Putamen (tissue), 1 donor: ENCODE results near the gene NPIPB2.
"Not testable (repeated sequence)": the region's sequence is repeated elsewhere in the genome, so short reads cannot be mapped to it uniquely, and the experiment has no call there.

Experiments
- DNase-seq: peaks from one replicate; pipeline ENCODE4 v3.0.0-alpha.2; 2016; ENCODE audit warnings: low spot score

The NPIPB2 gene

DNA sequence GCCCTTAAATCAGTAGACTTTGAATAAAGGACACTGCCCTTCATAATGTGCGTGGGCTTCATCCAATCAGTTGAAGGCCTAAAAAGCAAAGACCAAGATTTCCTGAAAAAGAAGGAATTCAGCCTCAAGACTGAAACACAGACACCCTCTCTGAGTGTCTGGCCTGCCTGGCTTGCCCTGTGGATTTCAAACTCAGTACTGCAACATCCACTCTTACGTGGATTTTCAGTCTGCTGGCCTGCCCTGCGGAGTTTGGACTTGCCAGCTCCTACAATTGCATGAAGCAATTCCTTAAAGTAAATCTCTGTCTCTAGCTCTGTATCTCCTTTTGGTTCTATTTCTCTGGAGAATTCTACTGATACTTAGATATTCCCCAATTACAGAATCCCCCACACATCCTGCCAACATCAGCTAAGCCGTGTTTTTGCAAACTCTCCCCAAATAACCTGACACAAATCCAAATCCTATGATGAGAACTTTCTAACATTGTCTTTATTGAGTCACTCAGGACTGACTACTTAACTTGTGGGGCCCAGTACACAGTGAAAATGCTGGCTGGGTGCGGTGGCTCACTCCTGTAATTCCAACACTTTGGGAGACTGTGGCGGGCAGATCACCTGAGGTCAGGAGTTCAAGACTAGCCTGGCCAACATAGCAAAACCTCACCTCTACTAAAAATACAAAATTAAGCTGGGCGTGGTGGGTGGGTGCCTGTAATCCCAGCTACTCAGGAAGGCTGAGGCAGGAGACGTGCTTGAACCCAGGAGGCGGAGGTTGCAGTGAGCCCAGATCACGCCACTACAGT, 15.9 kb upstream of the NPIPB2 start:
- DNase-seq: no peak

DNA sequence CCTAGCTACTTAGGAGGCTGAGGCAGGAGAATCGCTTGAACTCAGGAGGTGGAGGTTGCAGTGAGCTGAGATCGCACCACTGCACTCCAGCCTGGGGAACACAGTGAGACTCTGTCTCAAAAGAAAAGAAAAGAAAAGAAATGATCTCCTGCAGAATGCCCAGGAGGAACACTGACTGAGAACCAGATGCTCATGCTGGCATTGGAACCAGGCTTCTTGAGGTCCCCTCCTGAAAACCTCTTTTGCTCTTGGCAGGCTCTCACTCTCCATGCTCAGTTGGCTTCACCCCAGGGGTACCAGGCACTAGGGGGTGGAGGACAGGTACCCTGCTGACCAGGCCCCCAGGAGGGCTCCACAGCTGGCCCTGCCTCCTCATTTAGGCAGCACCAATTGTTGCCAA, 14.7 kb upstream of the NPIPB2 start:
- no peak for DNase-seq

DNA sequence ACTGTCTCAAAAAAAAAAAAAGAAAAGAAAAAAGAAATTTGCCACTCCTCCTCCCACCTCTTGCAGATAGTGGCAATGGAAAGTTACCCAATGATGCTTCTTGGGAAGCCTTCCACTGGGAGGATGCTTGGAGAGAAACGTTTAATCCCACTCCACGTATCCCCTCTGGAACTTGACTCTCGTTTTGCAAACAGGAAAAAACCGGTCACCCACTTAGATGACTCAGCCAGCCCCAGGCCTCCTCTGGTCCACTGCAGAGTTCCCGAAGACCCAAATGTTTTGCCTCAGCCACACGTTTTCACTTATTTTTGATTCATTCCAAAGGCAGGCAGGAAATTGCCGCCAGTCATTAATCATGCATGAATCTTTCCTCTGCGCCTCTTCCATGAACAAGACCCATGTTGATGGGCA, 13.9 kb upstream of the NPIPB2 start:
- DNase-seq: no peak

DNA sequence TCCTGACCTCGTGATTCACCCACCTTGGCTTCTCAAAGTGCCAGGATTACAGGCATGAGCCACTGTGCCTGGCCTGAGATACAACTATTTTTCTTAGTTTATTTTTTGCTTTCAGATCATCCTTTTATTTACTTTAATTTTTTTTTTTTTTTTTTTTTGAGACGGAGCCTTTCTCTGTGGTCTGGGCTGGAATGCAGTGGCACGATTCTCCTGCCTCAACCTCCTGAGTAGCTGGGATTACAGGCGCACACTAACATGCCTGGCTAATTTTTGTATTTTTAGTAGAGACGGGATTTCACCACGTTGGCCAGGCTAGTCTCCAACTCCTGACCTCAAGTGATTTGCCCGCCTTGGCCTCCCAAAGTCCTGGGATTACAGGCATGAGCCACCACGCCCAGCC, 11.7 kb upstream of the NPIPB2 start:
- DNase-seq: not testable (repeated sequence)

DNA sequence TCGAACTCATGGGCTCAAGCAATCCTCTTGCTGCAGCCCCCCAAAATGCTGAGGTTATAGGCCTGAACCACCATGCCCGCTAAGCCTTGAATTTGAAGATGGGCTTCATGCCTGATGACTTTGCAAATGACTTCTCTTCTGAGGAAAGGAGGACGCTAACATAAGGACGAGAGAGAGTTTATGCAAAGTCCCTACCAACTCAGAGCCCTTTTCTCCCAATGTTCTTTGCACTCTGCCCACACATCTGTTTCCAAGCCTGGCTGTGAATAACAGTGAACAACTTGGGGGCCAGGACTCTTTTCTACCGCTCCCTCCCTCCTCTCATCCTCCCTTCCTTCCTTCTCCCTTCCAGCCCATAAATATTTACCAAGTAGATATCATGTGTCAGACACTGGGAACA, 8.5 kb upstream of the NPIPB2 start:
- no peak for DNase-seq

DNA sequence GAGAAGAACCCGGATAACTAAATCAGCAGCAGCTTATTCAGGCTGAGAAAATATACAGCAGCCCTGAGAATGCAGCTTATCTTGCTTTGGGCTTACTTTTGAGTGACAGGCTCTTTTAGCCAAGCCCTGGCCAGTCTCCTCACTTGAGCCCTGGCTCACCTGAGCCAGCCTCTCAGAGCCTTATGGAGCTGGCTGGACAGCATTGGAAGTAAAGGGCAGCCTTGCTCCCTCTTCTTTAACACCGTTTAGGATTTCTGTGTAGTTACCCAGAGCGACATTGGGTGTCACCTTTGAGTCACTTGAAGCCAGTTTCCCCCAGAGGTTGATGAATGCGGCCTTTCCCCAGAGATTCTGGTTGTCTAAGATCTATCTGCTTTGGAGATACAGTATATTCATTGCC, 7.7 kb upstream of the NPIPB2 start:
- DNase-seq: peak; percentile 55

DNA sequence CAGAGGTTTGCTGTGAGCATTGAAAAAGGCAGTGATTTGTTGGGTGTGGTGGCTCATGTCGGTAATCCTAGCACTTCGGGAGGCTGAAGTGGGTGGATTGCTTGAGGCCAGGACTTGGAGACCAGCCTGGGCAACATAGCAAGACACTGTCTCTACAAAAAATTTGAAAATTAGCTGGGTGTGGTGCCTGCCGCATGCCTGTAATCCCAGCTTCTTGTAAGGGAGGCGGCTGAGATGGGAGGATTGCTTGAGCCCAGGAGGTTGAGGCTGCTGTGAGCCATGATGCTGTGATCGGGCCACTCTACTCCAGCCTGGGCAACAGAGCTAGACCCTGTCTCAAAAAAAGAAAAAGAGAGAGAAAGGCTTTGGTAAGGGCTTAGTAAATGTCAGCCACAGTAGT, 7.0 kb upstream of the NPIPB2 start:
- no peak for DNase-seq

DNA sequence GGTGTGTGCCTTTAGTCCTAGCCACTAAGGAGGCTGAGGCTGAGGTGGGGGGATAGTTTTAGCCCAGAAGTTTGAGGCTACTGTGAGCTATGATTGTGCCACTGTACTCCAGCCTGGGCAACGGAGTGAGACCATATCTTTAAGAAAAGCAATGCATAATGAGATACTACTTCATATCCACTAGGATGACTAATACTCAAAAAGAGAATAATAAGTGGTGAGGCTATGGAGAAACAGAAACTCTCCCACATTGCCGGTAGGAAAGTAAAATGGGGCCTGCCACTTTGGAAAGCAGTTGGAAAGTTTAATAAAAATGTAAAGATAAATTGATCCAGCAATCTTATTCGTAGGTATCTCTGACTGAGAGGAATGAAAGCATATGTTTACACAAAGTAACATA, 4.6 kb upstream of the NPIPB2 start:
- no peak for DNase-seq

DNA sequence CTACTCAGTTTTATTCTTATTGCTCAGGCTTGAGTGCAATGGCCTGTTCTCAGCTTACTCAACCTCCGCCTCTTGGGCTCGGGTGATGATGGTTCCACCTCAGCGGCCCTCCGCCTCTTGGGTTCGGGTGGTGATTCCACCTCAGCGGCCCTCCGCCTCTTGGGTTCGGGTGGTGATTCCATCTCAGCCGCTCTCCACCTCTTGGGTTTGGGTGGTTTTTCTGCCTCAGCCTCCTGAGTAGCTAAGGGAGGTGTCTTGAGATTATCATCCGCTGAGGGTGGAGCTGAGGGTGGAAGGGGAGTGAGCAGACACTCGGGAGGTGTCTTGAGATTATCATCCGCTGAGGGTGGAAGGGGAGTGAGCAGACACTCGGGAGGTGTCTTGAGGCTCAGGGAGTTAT, 14.5 kb downstream of the NPIPB2 start:
- not testable (repeated sequence) for DNase-seq

DNA sequence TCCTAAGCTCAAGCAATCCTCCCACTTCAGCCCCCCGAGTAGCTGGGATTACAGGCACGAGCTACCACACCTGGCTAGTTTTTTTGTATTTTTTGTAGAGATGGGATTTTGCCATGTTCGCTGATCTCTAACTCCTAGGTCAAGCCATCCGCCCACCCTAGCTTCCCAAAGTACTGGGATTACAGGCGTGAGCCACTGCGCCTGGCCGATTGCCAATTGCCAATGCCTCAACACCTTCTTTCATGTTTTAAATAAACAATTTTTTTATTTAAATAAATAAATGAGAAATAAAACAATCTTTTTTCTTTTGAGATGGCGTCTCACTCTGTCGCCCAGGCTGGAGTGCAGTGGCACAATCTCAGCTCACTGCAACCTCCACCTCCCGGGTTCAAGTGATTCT, 17.8 kb downstream of the NPIPB2 start:
- not testable (repeated sequence) for DNase-seq

DNA sequence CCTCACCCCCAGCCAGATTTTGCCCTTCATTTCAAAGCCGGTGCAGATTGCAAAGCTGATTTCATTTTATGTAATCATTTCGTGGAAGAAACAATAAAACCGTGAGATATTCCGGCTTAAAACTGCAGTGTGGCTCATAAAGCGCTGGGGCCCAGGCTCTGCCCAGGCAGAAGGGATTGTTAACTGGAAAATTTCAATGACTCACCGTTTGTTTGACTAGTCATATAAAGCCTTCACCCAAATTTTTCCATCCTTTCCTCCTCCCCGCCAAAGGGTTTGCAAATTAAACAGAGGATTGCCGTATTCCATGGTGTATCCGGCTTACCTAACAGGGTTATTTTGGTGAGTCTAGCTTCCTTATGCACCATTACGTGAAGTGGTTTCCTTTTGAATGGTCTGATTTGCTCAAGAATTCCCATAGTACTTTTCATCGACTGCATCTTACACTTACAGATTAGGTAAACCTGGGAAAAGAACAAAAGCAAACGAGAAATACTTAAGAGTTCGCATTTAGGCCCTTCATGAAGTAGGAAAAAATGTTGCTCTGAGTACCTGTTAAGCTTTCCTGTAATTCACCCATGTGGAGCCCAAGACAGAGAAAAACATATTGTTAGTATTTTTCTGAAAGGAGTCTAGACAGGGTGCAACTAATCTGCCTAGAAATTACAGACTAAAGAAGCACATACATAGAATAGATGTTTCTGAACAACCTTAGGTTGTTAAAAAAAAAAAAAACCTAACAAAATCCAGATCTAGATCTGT, 25.1 kb downstream of the NPIPB2 start:
- DNase-seq: peak; percentile 39

DNA sequence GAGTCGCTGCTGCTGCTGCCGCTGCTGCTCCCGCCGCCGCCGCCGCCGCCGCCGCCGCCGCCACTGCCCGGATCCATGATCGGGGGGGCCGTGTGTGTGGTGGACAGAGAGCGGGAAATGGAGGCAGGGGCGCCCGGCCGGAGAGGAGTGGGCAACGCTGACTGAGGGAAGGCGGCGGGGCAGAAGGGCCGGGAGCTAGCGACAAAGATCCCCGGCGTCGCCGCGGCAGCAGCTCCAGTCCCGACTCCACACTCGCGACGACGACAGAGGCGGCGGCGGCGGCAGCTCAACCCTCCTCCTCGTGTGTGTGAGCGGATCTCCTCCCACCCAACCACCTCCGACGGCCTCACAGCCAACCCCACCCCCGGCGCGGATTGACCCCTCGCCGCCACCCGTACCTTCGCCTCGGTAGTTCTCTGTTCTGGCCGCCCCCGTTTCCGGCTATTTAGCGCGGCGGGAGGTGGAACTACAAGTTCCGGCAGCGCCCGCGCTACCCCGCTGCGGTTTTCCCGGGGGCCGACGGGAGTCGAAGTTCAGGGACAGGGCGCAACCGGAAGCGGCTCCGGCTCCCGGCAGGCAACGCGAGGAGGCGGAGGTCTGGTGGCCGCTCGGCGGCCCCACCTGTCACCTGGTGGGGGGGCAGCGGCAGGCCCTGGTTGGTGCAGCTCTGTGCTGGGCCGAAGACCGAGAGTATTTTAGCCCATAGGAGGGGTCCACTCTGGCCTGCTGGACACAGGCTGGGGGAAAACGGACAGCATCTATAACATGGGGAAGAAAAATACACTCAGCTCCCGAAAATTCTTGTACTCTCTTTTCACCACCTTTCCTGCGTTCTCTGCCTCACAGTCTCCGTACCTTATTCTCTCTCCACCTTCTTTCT, 26.0 kb downstream of the NPIPB2 start, which contains the start of gene GSPT1:
Gene GSPT1 (minus strand): TSS at position 313 of the 880 bp plus-strand sequence. CDS start 236 bp downstream, at position 77.
- DNase-seq: peak; percentile 98

DNA sequence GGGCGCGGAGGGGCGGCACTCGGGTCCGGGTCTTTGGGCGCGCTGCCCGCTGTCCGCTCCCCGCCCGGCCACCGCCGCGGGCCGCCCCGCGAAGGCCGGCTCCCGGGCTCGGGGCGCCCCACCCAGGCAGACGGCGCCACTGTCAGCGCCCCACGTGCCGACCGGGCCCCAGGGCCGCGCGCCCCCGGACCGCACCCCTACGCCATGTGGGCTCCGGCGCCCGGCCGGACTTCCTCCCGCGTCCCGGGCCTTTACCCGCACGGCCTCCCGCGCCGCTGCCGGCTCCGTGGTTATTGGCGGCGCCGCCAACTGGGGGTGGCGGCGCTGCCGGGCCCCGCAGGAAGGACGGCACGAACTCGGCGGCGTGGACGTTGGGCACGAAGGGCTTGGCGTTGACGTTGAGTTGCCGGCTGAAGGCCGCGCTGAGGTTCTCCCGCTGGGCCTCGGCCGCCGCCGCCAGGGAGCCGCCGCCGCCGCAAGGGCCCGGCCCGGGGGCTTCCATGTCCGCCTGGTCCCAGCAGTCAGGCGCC, 26.7 kb downstream of the NPIPB2 start:
- no peak for DNase-seq

DNA sequence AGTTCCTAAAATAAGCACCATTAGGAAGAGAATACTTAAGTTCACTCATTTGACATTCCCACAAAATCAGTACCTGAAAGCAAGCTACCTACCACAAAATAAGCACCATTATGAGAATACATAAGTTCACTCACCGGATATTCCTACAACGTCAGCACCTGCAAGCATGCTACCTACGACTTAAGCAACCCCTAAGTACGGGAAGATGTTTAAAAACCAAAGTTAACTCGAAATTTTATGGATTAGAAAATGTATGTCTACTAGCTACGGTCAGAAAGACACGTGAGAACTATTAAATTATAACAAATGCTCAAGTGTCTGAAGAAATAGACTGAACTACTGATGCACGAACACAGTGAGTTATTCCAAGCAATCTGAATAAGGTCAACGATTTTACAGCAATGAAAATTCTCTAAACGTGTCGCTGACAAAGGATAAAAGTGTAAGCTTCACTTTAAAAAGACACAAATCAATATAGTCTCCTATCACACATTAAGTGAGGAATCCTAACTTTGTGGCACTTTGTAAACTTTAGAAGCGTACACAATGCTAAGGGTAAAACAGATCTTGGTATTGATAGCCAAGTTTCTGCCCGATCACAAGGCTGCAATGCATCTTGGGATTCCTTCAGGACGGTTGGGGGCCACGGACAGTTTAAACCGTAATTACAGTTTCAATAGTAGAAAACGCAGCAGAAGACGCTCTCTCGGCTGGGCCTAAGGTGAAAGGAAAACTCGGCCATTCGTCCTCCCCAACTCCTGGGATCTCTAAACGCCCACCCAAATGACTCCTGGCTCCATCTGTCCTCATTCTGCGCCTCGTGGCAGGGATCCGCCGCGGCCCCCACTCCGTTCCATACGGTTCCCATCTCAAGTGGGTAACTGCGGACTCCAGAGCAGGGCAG, 27.4 kb downstream of the NPIPB2 start:
- DNase-seq: peak; percentile 27

DNA sequence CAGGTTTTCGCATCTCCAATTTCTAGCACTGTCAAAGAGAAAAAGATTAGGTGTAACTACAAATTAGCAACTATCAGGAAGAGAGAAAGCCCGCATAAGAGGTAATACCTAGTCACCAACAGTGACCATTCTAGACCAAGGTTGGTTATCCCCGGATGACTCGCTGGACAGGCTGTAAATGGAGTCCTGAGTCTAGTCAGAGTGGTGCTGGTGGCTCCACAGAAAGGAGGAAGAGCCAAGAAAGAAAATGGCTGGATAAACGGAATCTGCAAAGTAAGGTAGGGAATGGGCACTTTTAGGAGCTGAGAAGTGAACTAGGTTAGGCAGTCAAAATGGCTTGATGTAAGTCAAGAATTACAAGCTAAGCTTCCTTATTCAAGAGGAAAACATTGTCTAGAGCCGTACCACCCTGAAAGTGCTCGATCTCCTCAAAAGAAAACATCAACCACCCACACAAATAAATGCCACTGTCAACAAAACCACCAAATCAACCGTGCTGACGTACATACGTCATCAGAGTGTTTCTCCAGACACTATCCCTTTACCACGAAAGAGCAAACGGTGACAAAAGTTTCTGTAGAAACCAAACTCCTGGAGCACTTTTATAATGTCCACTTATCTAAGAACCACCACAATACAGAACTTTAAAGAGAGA, 28.3 kb downstream of the NPIPB2 start:
- no peak for DNase-seq

DNA sequence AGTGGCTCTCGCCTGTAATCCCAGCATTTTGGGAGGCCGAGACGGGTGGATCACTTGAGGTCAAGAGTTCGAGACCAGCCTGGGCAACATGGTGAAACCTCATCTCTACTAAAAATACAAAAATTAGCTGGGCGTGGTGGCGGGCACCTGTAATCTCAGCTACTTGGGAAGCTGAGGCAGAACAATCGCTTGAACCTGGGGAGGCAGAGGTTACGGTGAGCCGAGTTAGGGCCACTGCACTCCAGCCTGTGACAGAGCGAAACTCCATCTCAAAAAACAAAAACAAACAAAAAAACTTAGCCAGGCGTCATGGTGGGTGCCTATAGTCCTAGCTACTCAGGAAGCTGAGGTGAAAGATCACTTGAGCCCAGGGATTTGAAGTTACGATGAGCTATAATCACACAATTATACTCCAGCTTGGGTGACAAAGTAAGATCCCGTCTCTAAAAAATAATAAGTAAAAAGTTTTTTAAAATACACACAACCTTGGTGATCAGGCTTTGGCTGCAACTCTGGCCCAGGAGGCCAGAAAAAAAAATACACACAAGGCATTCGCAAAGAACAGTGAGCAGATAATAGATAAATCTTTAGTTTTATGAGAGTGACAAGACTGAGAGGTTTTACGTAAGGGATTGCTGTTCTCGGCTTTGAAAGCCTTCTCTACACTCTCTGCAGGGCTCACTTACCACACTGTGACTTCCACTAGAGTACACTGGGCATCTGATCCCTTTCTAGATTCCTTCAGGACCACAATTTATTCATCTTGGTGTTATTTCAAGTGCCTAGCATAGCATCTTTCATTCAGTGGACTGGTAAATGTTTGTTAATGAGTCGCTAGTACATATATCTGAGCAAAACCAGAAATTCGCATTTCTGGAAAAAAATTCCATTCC, 31.9 kb downstream of the NPIPB2 start:
- no peak for DNase-seq

DNA sequence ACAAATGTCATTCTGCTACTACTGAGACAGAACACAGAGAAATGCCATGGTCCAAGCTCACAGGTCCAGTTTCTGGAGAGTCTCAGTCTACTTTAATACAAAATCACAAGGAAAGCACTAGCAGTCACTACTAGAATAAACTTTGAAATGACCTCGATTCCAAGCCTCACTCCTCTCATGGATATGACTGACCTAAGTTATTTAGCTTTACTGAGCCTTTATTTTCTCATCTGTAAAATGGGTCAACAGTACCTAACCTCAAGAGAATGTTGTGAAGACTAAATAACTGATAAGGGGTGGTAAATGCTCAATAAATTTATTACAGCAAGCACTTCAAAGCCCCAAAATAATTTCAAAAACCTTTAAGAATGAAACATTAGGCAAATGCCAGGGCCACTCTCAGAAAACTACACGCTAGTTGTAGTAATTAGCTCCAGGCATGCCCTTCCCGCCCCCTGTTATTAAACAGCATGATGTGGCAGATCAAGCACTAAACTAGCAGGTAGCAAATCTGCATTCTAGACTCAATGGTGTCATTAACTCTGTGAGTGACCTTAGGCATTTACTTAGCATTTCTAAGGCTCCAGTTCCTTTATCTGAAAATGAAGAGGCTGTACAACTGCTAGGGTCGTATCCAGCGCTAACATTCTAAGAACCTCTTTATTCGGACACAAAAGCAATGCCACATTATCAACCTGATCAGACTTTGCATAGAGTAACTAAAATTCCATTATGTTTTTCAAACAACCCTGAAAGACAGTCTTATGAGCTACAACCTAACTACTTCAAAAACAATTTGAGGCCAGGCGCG, 34.5 kb downstream of the NPIPB2 start:
- DNase-seq: no peak

DNA sequence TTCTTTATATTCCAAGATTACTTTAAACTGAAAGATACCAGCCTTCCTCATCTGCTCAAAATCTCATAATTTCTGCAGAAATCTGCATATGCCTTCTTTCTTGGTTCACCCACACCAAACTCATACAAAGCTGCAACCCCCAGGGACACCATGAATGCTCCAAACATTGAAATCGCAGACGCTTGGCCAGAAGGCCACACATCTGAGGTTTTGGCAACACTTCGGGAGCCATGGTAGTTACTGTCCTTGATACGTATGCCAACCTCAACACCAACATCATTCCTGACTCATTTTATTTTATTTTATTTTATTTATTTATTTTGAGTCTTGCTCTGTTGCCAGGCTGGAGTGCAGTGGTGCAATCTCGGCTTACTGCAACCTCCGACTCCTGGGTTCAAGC, 37.9 kb downstream of the NPIPB2 start:
- DNase-seq: no peak

DNA sequence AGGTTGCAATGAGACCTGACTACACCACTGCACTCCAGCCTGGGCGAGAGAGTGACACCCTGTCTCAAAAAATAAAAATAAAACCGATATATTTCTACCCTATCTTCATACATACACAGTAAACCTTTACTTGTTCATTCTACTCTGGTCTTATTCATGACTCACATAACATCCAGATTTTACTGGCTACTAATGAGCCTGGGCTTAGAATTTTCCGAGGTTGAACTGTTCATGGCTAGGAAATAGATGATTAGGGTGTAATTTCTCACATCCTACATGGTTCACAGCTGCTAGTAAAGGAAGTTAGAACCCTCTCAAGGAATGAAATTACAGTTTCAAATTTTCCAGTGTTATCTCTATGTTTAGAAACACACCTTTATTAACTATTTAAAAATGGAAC, 40.8 kb downstream of the NPIPB2 start:
- no peak for DNase-seq
